ENCODE measurements around the gene MRPL50. TPM values are rescaled to one million over a fixed set of nuclear protein-coding genes. Genes with fewer than 3 reads are reported as not detected.

MRPL50 gene
- total RNA-seq, 6 experiments from 2014 or later, result 4.6 to 8.7 (median 6.7) TPM

GRCh38 chr9:101438523-101438922 lies 40.1 kb upstream of the MRPL50 start:
- H3K4me1 ChIP-seq, result peaks cover 0 to 49% (median 3%) of the 10 kb centered on the region in 4 donors
- H3K27me3 ChIP-seq, result no peaks in the 10 kb centered on the region
- WGBS (ENCODE audit: insufficient coverage, low coverage, low lambda C conversion rate, missing lambda C conversion rate), result 21% methylated on average over 3 of the region's 3 CpGs
- DNase-seq (no peak), ATAC-seq (no peak)
- intact Hi-C loops (cut with DNase I), result no loop called here
- H3K4me3 ChIP-seq, result no peak overlapping the region
- H3K36me3 ChIP-seq, result peaks cover 0 to 13% (median 3%) of the 10 kb centered on the region in 4 donors
- peak overlapping the region; percentile 84 to 99 (median 95) for H3K27ac ChIP-seq
- TF ChIP-seq CTCF (IDR thresholded peaks at IDR 0.05), result no peak
- no peak for TF ChIP-seq POLR2A (IDR thresholded peaks at IDR 0.05)
- no peaks in the 10 kb centered on the region for H3K9me3 ChIP-seq

GRCh38 chr9:101437806-101438232 lies 39.4 kb upstream of the MRPL50 start:
- Histone ChIP-seq H3K4me3 (peak overlapping the region in 1 of 3 donors; percentile 3), H3K9me3 (no peaks in the 10 kb centered on the region), H3K27ac (peak overlapping the region; percentile 84 to 99 (median 95)), H3K27me3 (no peaks in the 10 kb centered on the region), H3K36me3 (peaks cover 0 to 20% (median 3%) of the 10 kb centered on the region in 4 donors), H3K4me1 (peaks cover 0 to 43% (median 2%) of the 10 kb centered on the region in 4 donors)
- WGBS (ENCODE audit: insufficient coverage, low coverage, low lambda C conversion rate, missing lambda C conversion rate), result 32% methylated on average over 2 of the region's 2 CpGs
- peak; percentile 89 for TF ChIP-seq POLR2A (IDR thresholded peaks at IDR 0.05)
- no peak for TF ChIP-seq CTCF (IDR thresholded peaks at IDR 0.05)
- peak; percentile 55 to 74 (median 62) for ATAC-seq
- intact Hi-C loops (cut with DNase I), result no loop called here
- DNase-seq, result peak; percentile 82 to 95 (median 90)

GRCh38 chr9:101435601-101436079 lies 37.2 kb upstream of the MRPL50 start, which contains the start of gene ALDOB:
Gene ALDOB (minus strand): TSS chr9:101435774. CDS start chr9:101430887, 4,887 bp downstream.
- Histone ChIP-seq H3K27ac (peak within 1 kb of the TSS; percentile 84 to 99 (median 95)), H3K4me1 (peaks cover 0 to 49% (median 10%) of the 10 kb centered on the region in 4 donors), H3K27me3 (no peaks in the 10 kb centered on the region), H3K36me3 (peaks cover 3 to 41% (median 13%) of the 10 kb centered on the region in 4 donors), H3K4me3 (peak within 1 kb of the TSS; percentile 35 to 76 (median 67)), H3K9me3 (no peaks in the 10 kb centered on the region)
- TF ChIP-seq CTCF (IDR thresholded peaks at IDR 0.05) (no peak), POLR2A (IDR thresholded peaks at IDR 0.05) (peak; percentile 96)
- intact Hi-C loops (cut with DNase I), result no loop called here
- WGBS (ENCODE audit: insufficient coverage, low coverage, low lambda C conversion rate, missing lambda C conversion rate), result 20% methylated on average over 2 of the region's 2 CpGs
- ATAC-seq, result peak; percentile 35 to 70 (median 58)
- peak in 1 of 3 donors; percentile 79 for DNase-seq

GRCh38 chr9:101434998-101435397 lies 36.6 kb upstream of the MRPL50 start:
- Histone ChIP-seq H3K4me3 (peak overlapping the region; percentile 35 to 76 (median 67)), H3K27ac (peak overlapping the region; percentile 84 to 99 (median 95)), H3K9me3 (no peaks in the 10 kb centered on the region), H3K27me3 (no peaks in the 10 kb centered on the region), H3K4me1 (peaks cover 0 to 49% (median 13%) of the 10 kb centered on the region in 4 donors), H3K36me3 (peaks cover 6 to 47% (median 18%) of the 10 kb centered on the region in 4 donors)
- WGBS (ENCODE audit: insufficient coverage, low coverage, low lambda C conversion rate, missing lambda C conversion rate), result 15% methylated on average over 3 of the region's 3 CpGs
- ATAC-seq (no peak), DNase-seq (no peak)
- no peak for TF ChIP-seq POLR2A (IDR thresholded peaks at IDR 0.05)
- intact Hi-C loops (cut with DNase I), result no loop called here

GRCh38 chr9:101433229-101433628 lies 34.8 kb upstream of the MRPL50 start:
- peak overlapping the region; percentile 84 to 99 (median 95) for H3K27ac ChIP-seq
- TF ChIP-seq CTCF (IDR thresholded peaks at IDR 0.05) (peak in 1 of 4 donors; percentile 11), POLR2A (IDR thresholded peaks at IDR 0.05) (peak; percentile 72)
- peaks cover 6 to 65% (median 29%) of the 10 kb centered on the region in 4 donors for H3K36me3 ChIP-seq
- peak overlapping the region; percentile 35 to 76 (median 67) for H3K4me3 ChIP-seq
- ATAC-seq (peak in 3 of 4 donors; percentile 5 to 65 (median 39)), DNase-seq (no peak)
- no peaks in the 10 kb centered on the region for H3K27me3 ChIP-seq
- no peaks in the 10 kb centered on the region for H3K9me3 ChIP-seq
- H3K4me1 ChIP-seq, result peaks cover 0 to 49% (median 17%) of the 10 kb centered on the region in 4 donors
- intact Hi-C loops (cut with DNase I), result no loop called here
- 29% methylated on average over 3 of the region's 3 CpGs for WGBS (ENCODE audit: insufficient coverage, low coverage, low lambda C conversion rate, missing lambda C conversion rate)

Measured in right lobe of liver (tissue), 6 donors.